Osteocyte (in vitro differentiated cells): Measurements from ENCODE around the gene SLC22A3. TPM values are rescaled to one million over a fixed set of nuclear protein-coding genes. Genes with fewer than 3 reads are reported as not detected.

ENCODE experiments used
- DNase-seq: peaks from one replicate; pipeline ENCODE4 v3.0.0; 2021; ENCODE audit warnings: mixed read lengths; ENCODE audit not compliant: unreplicated experiment; ENCODE audit errors: extremely low spot score
- H3K27ac Mint-ChIP-seq: one replicate; pipeline ENCODE4 v1.8.0; 2021; ENCODE audit warnings: mild to moderate bottlenecking, mixed read lengths; ENCODE audit not compliant: unreplicated experiment
- H3K27me3 Mint-ChIP-seq: one replicate; pipeline ENCODE4 v1.8.0; 2021; ENCODE audit warnings: mixed read lengths; ENCODE audit not compliant: unreplicated experiment
- H3K36me3 Mint-ChIP-seq: one replicate; pipeline ENCODE4 v1.8.0; 2021; ENCODE audit warnings: mixed read lengths; ENCODE audit not compliant: unreplicated experiment
- H3K4me1 Mint-ChIP-seq: one replicate; pipeline ENCODE4 v1.8.0; 2021; ENCODE audit warnings: mixed read lengths; ENCODE audit not compliant: unreplicated experiment
- H3K4me3 Mint-ChIP-seq: one replicate; pipeline ENCODE4 v1.8.0; 2021; ENCODE audit warnings: mild to moderate bottlenecking, moderate library complexity, mixed read lengths; ENCODE audit not compliant: unreplicated experiment
- H3K9me3 Mint-ChIP-seq: one replicate; pipeline ENCODE4 v1.8.0; 2021; ENCODE audit warnings: mixed read lengths; ENCODE audit not compliant: unreplicated experiment
- total RNA-seq: library from RNA; stranded (reverse); gene quantifications from 2 replicates; pipeline ENCODE4 v1.2.1, GENCODE V29; 2021
- TF ChIP-seq, protein P1 (sequence below): fragments of 200-600 bp; sonication (generic); IDR thresholded peaks from 2 replicates; pipeline ENCODE4 v1.5.0; 2021; ENCODE audit warnings: antibody characterized with exemption, mild to moderate bottlenecking, moderate library complexity

The SLC22A3 gene
- total RNA-seq, 1 donor from 2014 or later = not detected

DNA sequence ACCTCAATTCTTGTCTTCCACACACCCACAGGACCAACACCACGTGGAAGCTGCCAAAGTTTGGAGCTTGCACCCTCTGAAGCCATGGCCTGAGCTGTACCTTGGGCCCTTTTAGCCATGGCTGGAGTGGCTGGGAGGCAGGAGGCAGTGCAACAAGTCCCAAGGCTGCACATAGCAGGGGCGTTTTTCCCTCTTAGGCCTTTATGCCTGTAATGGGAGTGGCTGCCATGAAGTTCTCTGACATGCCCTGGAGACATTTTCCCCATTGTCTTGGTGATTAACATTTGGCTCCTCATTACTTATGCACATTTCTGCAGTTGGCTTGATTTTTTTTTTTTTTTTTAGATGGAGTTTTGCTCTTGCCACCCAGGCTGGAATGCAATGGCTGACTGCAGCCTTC lies 44.4 kb upstream of the SLC22A3 start:
- TF ChIP-seq, protein P1, sequence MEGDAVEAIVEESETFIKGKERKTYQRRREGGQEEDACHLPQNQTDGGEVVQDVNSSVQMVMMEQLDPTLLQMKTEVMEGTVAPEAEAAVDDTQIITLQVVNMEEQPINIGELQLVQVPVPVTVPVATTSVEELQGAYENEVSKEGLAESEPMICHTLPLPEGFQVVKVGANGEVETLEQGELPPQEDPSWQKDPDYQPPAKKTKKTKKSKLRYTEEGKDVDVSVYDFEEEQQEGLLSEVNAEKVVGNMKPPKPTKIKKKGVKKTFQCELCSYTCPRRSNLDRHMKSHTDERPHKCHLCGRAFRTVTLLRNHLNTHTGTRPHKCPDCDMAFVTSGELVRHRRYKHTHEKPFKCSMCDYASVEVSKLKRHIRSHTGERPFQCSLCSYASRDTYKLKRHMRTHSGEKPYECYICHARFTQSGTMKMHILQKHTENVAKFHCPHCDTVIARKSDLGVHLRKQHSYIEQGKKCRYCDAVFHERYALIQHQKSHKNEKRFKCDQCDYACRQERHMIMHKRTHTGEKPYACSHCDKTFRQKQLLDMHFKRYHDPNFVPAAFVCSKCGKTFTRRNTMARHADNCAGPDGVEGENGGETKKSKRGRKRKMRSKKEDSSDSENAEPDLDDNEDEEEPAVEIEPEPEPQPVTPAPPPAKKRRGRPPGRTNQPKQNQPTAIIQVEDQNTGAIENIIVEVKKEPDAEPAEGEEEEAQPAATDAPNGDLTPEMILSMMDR = no peak
- H3K36me3 Mint-ChIP-seq = no peaks in the 10 kb centered on the region
- no peaks in the 10 kb centered on the region for H3K27me3 Mint-ChIP-seq
- no peaks in the 10 kb centered on the region for H3K4me1 Mint-ChIP-seq
- peaks cover 12% of the 10 kb centered on the region for H3K9me3 Mint-ChIP-seq
- no peak overlapping the region for H3K4me3 Mint-ChIP-seq
- DNase-seq = no peak
- no peak overlapping the region for H3K27ac Mint-ChIP-seq

GRCh38 chr6:160305926-160306713 lies 42.1 kb upstream of the SLC22A3 start:
- peaks cover 28% of the 10 kb centered on the region for H3K9me3 Mint-ChIP-seq
- peak; percentile 38 for DNase-seq
- TF ChIP-seq, protein P1 = no peak
- no peaks in the 10 kb centered on the region for H3K27me3 Mint-ChIP-seq
- no peak overlapping the region for H3K27ac Mint-ChIP-seq
- no peaks in the 10 kb centered on the region for H3K4me1 Mint-ChIP-seq
- H3K4me3 Mint-ChIP-seq = no peak overlapping the region
- H3K36me3 Mint-ChIP-seq = no peaks in the 10 kb centered on the region

DNA sequence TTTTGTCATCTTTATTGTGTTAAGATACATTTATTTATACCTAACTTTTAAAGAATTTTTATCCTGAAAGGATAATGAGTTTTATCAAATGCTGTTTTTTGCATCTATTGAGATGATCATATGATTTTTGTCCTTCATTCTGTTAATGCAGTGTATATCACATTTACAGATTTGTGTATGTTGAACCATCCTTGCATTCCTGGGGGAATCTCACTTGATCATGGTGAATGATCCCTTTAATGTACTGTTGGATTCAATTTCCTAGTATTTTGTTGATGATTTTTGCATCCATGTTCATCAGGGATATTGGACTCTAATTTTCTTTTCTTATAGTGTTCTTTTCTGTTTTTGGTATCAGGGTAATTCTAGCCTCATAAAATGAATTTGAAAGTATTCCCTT lies 38.5 kb upstream of the SLC22A3 start:
- Mint-ChIP-seq H3K36me3 (no peaks in the 10 kb centered on the region), H3K27ac (no peak overlapping the region), H3K9me3 (peaks cover 28% of the 10 kb centered on the region), H3K4me3 (no peak overlapping the region), H3K4me1 (no peaks in the 10 kb centered on the region), H3K27me3 (no peaks in the 10 kb centered on the region)
- DNase-seq = no peak
- TF ChIP-seq, protein P1 = no peak

DNA sequence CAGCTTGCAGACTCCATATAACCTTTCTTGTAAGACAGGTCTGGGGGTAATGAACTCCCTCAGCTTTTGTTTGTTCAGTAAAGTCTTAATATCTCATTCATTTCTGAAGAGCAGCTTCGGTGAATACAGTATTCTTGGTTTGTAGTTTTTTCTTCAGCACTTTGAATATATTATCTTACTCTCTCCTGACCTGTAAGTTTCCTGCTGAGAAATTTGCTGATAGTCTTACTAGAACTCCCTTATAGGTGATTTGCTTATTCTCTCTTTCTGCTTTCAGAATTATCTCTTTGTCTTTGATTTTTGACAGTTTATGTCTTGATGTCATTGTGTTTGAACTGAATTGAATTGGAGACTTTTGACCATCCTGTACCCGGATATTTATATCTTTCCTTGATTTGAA lies 35.3 kb upstream of the SLC22A3 start:
- no peaks in the 10 kb centered on the region for H3K36me3 Mint-ChIP-seq
- H3K4me3 Mint-ChIP-seq = no peak overlapping the region
- H3K9me3 Mint-ChIP-seq = peaks cover 28% of the 10 kb centered on the region
- TF ChIP-seq, protein P1 = no peak
- no peak for DNase-seq
- no peaks in the 10 kb centered on the region for H3K27me3 Mint-ChIP-seq
- no peaks in the 10 kb centered on the region for H3K4me1 Mint-ChIP-seq
- H3K27ac Mint-ChIP-seq = no peak overlapping the region

DNA sequence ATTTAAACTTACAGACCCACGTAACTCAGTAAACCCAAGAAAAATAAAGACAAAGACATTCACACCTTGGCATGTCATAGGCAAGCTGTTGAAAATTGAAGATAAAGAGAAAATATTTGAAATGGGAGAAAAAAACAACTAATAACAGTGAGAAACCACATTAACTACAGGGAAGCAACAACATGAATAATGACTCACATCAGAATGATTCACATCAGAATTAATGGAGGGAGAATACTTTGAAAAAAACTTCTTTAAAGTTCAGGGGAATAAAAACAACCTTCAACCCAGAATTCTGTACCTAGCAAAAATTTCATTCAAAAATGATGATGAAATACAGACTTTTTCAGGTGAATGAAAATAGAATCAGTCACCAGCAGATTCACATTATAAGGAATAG lies 32.9 kb upstream of the SLC22A3 start:
- TF ChIP-seq, protein P1 = no peak
- Mint-ChIP-seq H3K4me1 (no peaks in the 10 kb centered on the region), H3K36me3 (no peaks in the 10 kb centered on the region), H3K27ac (no peak overlapping the region), H3K4me3 (no peak overlapping the region), H3K9me3 (peaks cover 26% of the 10 kb centered on the region), H3K27me3 (no peaks in the 10 kb centered on the region)
- no peak for DNase-seq
